Ovary (tissue), 3 donors: ENCODE results near the gene ZNF792.

Experiments
- CTCF ChIP-seq, 3 donors: fragments of 450-650 bp in 2 of 3; fragments of 200-600 bp in 1 of 3; IDR thresholded peaks; one replicate each; pipeline versions ENCODE4 v1.5.1 to v1.8.0; 2016 to 2022; ENCODE audit warnings: antibody characterized with exemption in 3 of 3, mild to moderate bottlenecking in 1 of 3
- POLR2A ChIP-seq: fragments of 450-650 bp; IDR thresholded peaks from one replicate; pipeline ENCODE4 v1.6.1; 2017; ENCODE audit warnings: antibody characterized with exemption, mild to moderate bottlenecking, moderate library complexity
- donor health status: DM: no; HTN: no; CAD: no.

GRCh38 chr19:35005256-35005977 lies 41.4 kb upstream of the ZNF792 start:
- TF ChIP-seq CTCF (IDR thresholded peaks at IDR 0.05) = no peak
- no peak for TF ChIP-seq POLR2A
